ENCODE measurements around the gene DEXI.

DNA sequence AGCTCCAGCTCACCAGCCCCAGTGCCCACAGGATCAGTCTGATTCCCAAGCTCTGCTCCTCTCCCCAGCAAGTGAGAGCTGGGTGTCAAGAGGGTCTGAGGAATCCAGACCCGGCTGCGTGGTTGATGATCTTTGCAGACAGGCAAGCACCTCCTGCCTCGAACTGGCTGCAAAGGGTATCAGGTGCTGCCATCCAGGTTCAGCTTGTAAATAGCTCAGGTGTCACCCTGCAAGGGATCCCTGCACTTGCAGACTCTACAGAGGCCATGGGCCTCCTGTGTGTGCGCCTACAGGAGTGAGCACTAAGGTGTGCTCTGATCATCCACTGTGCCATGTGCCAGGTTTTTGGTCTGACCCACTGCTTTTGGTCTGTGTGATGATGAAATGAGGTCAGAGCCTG, 16.2 kb downstream of the DEXI start:
- TF ChIP-seq CTCF (IDR thresholded peaks at IDR 0.05) (no peak), POLR2A (IDR thresholded peaks at IDR 0.05) (no peak)

All from adrenal gland (tissue), 5 donors.